Choroid plexus epithelial cell (primary cell): ENCODE measurements around the gene PPM1L.

Source experiments
- DNase-seq: peaks from one replicate; pipeline ENCODE4 v3.0.0-alpha.2; 2010; ENCODE audit warnings: low read depth
- H3K4me3 ChIP-seq: 2 replicates; pipeline ENCODE4 v1.5.1; 2011; ENCODE audit warnings: low read depth, mild to moderate bottlenecking, control low read depth, low read length, moderate library complexity
- TF ChIP-seq, protein P1 (sequence below): conservative IDR thresholded peaks from 2 replicates; pipeline ENCODE4 v1.5.1; 2011; ENCODE audit warnings: low read depth, mild to moderate bottlenecking, control low read depth, inconsistent platforms, low read length, moderate library complexity

Gene PPM1L

DNA sequence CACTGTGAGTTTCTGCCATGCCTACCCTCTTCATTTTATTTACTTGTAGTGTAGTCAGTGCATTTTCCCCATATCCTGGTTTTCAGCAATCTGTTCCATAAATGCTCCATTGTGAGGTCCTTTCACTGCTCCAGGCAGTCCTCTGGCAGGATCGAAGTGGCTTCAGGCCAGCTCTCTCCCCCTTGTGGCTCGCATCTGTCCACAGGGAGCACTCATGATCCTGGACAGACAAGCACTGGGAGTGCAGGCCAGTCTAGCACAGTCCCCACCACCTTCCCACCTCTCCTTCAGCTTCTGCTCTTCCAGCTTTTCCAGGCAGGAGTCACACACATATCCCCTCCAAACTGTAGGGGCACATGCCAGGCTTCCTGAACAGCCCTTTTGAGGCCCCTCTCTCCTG, 173.6 kb downstream of the PPM1L start:
- no peak overlapping the region for H3K4me3 ChIP-seq

DNA sequence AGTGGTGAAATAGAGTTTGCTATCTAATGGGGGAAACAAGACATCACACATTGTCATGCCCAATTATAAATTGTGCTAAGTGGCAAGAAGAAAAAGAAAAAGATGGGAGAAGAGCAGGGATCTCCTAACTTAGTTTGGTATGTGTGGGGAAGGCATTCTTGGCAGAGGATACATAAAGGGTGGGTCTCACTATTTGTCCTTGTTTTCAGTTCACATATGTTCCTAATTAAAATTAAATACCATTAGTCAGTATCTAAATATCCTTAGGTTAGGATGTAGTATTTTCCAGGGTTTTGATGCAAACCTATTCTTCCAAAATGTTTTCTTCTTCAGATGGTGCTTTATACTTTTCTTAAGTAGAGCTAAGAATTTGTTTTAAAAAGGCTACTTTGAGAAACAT, 175.4 kb downstream of the PPM1L start:
- no peak for DNase-seq

More for the DNA sequence above, 173.6 kb downstream of the PPM1L start:
- peak; percentile 12 for DNase-seq
- TF ChIP-seq, protein P1, sequence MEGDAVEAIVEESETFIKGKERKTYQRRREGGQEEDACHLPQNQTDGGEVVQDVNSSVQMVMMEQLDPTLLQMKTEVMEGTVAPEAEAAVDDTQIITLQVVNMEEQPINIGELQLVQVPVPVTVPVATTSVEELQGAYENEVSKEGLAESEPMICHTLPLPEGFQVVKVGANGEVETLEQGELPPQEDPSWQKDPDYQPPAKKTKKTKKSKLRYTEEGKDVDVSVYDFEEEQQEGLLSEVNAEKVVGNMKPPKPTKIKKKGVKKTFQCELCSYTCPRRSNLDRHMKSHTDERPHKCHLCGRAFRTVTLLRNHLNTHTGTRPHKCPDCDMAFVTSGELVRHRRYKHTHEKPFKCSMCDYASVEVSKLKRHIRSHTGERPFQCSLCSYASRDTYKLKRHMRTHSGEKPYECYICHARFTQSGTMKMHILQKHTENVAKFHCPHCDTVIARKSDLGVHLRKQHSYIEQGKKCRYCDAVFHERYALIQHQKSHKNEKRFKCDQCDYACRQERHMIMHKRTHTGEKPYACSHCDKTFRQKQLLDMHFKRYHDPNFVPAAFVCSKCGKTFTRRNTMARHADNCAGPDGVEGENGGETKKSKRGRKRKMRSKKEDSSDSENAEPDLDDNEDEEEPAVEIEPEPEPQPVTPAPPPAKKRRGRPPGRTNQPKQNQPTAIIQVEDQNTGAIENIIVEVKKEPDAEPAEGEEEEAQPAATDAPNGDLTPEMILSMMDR = peak; percentile 25

DNA sequence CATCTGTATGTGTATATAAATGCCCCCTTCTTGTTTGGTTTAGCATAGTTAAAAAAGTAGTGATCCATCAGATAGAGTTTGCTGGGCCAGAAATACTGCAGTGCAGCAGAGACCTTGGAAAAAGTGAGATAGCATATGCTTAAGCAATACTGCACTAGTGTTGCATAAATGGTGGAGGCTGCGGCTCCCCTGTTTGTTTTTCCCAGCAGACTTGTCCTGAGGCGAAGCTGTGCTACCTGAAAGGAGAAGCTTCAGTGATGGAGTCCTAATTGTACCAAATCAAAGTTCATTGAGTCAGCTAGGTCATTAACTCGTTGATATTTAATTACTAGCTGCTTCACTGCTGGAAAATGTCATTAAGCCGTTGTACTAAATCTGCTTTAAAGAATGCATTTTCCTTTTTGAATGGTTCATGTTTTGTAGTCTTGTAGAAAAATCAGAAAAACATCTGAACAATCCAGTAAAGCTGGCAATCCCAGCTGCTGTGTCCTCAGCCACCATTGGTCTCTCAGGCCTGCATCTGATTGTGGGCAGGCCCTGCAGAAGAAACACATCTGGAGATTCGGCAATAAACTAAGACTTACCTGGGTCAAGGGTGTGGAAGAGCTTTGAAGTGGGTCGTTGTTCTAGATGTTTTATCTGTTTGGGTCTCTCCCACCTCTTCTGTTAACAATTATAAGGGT, 179.5 kb downstream of the PPM1L start:
- peak; percentile 17 for DNase-seq
- H3K4me3 ChIP-seq = no peak overlapping the region
- TF ChIP-seq, protein P1 = no peak

More for the DNA sequence above, 175.4 kb downstream of the PPM1L start:
- H3K4me3 ChIP-seq = no peak overlapping the region
- TF ChIP-seq, protein P1 = no peak

DNA sequence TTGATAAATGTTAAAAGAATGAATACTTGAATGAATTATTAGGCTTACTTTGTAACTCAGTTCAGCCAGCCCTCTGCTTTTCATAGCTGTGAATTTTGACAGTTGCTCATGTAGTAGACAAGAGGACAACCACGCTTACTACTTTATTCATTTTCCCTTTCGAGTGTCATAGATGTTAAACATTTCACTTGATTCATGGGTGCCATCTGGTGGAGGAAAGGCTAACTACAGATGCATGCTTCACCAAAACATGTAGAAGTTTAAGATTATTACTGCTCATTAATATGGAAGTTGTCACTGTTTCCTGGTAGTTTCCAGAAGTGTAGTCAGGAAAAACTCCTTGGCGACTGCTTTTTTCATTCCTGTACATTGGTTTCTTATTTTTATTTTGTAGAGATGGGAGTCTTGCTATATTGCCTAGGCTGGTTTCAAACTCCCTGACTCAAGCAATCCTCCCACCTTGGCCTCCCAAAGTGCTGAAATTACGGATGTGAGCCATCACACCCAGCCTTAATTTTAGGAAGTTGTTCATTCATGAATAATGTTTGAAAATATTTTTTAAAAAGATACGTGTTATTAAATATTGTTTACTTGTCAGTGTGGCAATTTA, 186.0 kb downstream of the PPM1L start:
- peak; percentile 86 for DNase-seq
- no peak overlapping the region for H3K4me3 ChIP-seq
- TF ChIP-seq, protein P1 = peak; percentile 75

DNA sequence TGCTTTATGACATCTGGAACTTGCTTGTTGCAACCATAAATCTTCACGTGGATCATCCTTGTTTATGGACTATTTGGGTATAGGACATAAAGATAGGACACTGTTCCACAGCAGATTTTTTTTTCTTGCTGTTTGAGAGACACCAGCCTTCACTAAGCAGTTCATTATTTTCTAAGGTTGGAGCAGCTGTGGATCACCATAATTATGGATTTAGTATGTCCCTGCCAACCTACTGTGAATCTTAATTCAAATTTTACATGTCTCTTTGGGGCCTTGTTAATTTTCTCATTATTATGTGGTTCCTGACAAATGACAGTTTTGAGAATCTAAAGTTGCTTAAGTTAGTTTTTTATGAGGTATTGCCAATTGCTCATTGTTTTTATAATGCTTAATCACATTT, 188.0 kb downstream of the PPM1L start:
- TF ChIP-seq, protein P1 = no peak

DNA sequence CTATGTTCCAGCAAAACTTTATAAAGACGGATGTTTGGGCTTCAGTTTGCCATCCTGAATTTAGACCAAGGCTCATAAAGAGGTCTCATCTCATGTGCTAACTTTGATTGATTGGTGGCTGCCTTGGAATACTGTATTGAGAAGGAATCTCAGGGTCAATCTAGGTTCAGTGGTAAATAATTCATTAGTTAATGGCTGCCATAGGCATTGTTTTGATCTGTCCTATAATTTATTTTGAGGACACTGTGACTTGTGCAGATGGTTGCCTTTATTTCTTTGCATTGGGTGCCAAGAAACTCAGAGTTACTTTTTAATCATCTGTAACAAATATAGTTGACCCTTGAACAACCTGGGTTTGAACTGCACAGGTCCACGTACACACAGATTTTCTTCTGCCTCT, 189.3 kb downstream of the PPM1L start:
- DNase-seq = no peak
- TF ChIP-seq, protein P1 = no peak
- H3K4me3 ChIP-seq = no peak overlapping the region

More for the DNA sequence above, 188.0 kb downstream of the PPM1L start:
- no peak overlapping the region for H3K4me3 ChIP-seq
- no peak for DNase-seq

DNA sequence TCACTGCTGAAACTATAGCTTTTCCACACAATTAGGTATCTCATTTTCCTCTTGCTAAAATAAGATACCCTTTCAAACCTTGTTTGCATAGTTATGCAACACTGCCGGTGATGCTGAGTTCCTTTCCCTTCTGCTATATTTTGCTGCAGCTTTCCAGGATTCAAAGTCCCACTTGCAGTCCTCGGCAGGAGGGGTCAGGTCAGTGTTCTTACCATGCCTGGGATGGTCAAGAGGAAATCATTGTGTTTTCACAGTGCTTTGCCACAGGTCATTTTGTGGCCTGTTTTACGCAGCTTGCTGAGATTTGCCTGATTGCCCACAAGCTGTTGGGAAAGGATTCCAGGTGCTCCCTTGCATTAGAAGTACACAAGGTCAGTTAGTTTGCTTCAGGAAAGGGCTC, 192.2 kb downstream of the PPM1L start:
- DNase-seq = no peak
- TF ChIP-seq, protein P1 = no peak
- H3K4me3 ChIP-seq = no peak overlapping the region
